Mucosa of stomach (tissue), 1 donor: ENCODE results near the gene MRGPRE.

ENCODE experiments used
- H3K27me3 ChIP-seq: one replicate; pipeline ENCODE4 v1.7.0; 2013; ENCODE audit warnings: mild to moderate bottlenecking, low read length; ENCODE audit not compliant: control insufficient read depth, insufficient read depth
- H3K36me3 ChIP-seq: one replicate; pipeline ENCODE4 v1.7.0; 2013; ENCODE audit warnings: low read length; ENCODE audit not compliant: control insufficient read depth, insufficient read depth
- H3K4me1 ChIP-seq: one replicate; pipeline ENCODE4 v1.7.0; 2013; ENCODE audit warnings: mild to moderate bottlenecking, low read length; ENCODE audit not compliant: control insufficient read depth, insufficient read depth
- H3K4me3 ChIP-seq: one replicate; pipeline ENCODE4 v1.7.0; 2013; ENCODE audit warnings: low read length
- H3K9ac ChIP-seq: one replicate; pipeline ENCODE4 v1.7.0; 2013; ENCODE audit warnings: mild to moderate bottlenecking, low read length, moderate library complexity
- H3K9me3 ChIP-seq: one replicate; pipeline ENCODE4 v1.7.0; 2013; ENCODE audit warnings: mild to moderate bottlenecking, low read length, moderate library complexity; ENCODE audit not compliant: control insufficient read depth
- donor health status: Pancreatic carcinoma.

The MRGPRE gene

GRCh38 chr11:3217818-3218482 is 14.3 kb downstream of the MRGPRE start:
- no peaks in the 10 kb centered on the region for H3K4me1 ChIP-seq
- H3K9ac ChIP-seq: no peak overlapping the region
- H3K36me3 ChIP-seq: no peaks in the 10 kb centered on the region
- no peaks in the 10 kb centered on the region for H3K9me3 ChIP-seq
- H3K4me3 ChIP-seq: no peak overlapping the region
- peaks cover 48% of the 10 kb centered on the region for H3K27me3 ChIP-seq

DNA sequence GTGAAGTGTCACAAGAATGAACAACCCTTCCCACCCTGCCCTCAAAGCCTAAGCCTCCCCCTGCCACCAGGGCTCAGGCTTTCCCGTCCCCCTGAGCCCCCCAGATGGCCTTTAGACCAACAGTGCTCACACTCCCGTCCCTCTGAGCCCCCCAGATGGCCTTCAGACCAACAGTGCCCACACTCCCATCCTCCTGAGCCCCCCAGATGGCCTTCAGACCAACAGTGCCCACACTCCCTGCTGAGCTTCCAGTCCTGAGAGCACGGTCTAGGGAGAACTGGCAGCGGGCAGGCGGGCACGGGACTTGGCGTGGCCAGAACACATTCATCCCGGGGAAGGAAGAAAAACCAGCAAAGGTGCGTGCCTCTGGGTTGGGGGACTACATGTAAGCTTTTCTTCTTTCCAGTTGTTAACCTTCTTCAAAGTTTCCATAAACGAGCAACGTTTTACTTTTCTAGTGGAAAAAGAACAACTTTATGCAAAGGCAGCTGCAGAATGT is 16.1 kb downstream of the MRGPRE start:
- no peaks in the 10 kb centered on the region for H3K9me3 ChIP-seq
- H3K36me3 ChIP-seq: no peaks in the 10 kb centered on the region
- H3K27me3 ChIP-seq: peaks cover 36% of the 10 kb centered on the region
- no peaks in the 10 kb centered on the region for H3K4me1 ChIP-seq
- no peak overlapping the region for H3K4me3 ChIP-seq
- no peak overlapping the region for H3K9ac ChIP-seq

DNA sequence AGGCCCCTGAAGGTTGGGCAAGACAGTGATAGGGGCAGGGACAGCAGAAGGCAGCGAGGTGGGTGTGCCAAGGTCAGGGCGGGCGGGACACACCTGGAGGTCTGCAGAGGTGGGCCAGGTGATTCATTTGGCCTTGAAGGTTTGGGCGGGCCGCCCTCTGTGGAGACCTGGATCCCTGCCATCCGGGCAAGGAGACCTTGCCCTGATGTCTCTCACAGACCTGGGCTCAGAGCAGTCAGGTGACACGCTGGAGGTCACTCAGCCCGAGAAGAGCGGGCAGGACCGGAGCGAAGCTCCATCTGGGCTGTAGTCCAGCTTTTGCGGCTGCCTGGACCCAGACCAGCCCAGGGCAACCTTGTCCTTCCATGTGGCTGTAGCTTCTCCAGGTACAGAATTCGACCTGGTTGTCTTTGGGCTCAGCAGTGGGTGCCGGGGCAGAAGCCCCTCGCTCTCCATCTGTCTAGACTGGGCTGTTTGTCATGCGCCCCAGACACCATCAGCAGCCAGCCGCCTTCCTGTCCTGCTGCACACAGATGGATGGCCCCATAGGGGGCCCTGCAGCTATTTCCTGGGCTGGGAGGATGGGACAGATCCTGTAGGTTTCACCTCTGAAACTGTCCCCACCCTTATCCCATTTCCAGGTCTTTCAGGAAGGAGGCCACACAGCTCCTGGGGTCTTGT is 16.7 kb downstream of the MRGPRE start:
- no peak overlapping the region for H3K4me3 ChIP-seq
- H3K36me3 ChIP-seq: no peaks in the 10 kb centered on the region
- H3K9me3 ChIP-seq: no peaks in the 10 kb centered on the region
- H3K9ac ChIP-seq: no peak overlapping the region
- H3K27me3 ChIP-seq: peaks cover 31% of the 10 kb centered on the region
- H3K4me1 ChIP-seq: no peaks in the 10 kb centered on the region

GRCh38 chr11:3214420-3214699 is 17.9 kb downstream of the MRGPRE start:
- Histone ChIP-seq H3K9ac (no peak overlapping the region), H3K4me3 (no peak overlapping the region), H3K9me3 (no peaks in the 10 kb centered on the region), H3K27me3 (peaks cover 22% of the 10 kb centered on the region), H3K36me3 (no peaks in the 10 kb centered on the region), H3K4me1 (no peaks in the 10 kb centered on the region)

GRCh38 chr11:3213659-3214419 is 18.4 kb downstream of the MRGPRE start:
- Histone ChIP-seq H3K4me1 (no peaks in the 10 kb centered on the region), H3K9me3 (no peaks in the 10 kb centered on the region), H3K9ac (no peak overlapping the region), H3K36me3 (no peaks in the 10 kb centered on the region), H3K27me3 (peaks cover 18% of the 10 kb centered on the region), H3K4me3 (no peak overlapping the region)

- Histone ChIP-seq H3K4me3 (no peak overlapping the region), H3K36me3 (no peaks in the 10 kb centered on the region), H3K4me1 (peaks cover 3% of the 10 kb centered on the region), H3K27me3 (peaks cover 26% of the 10 kb centered on the region), H3K9me3 (no peaks in the 10 kb centered on the region), H3K9ac (no peak overlapping the region)
Observed at GRCh38 chr11:3208272-3208671, 23.9 kb downstream of the MRGPRE start.

DNA sequence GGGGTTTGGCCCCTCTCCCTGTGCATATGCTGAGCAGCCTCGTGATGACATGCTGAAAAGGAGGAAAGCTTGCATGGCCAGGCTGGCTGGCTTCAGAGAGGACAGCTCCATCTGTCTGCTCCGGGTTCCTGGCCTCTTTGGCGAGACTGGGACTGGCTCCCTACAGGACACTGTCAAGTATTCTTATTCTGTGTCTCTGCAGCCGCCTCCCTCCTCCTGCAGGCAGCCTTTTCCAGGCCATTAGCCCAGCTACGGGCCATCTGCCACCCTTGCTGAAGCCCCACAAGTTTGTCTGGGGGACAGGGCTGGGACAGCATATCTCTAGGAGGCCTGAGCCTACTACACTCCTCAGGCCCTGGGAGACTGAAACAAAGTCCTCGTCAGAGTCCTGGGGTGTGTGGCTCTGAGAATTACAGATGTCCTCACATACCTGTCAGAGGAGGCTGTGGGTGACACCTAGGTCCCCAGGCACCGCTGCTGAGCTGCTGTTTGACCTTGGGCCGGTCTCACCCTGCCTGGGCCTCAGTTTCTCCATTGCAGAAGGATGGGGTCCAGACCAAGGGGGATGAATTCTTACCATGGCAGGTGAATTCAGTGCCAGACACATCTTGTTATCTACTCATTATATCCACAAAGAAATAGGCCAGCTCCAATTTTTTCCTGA is 24.6 kb downstream of the MRGPRE start:
- Histone ChIP-seq H3K4me3 (no peak overlapping the region), H3K27me3 (peaks cover 26% of the 10 kb centered on the region), H3K4me1 (peaks cover 3% of the 10 kb centered on the region), H3K9me3 (no peaks in the 10 kb centered on the region), H3K9ac (no peak overlapping the region), H3K36me3 (no peaks in the 10 kb centered on the region)

GRCh38 chr11:3206922-3207204 is 25.4 kb downstream of the MRGPRE start:
- Histone ChIP-seq H3K9ac (no peak overlapping the region), H3K27me3 (peaks cover 32% of the 10 kb centered on the region), H3K9me3 (no peaks in the 10 kb centered on the region), H3K4me3 (no peak overlapping the region), H3K4me1 (peaks cover 3% of the 10 kb centered on the region), H3K36me3 (no peaks in the 10 kb centered on the region)

GRCh38 chr11:3206156-3206921 is 25.9 kb downstream of the MRGPRE start:
- Histone ChIP-seq H3K9ac (no peak overlapping the region), H3K4me3 (no peak overlapping the region), H3K4me1 (peaks cover 3% of the 10 kb centered on the region), H3K9me3 (no peaks in the 10 kb centered on the region), H3K27me3 (peaks cover 35% of the 10 kb centered on the region), H3K36me3 (no peaks in the 10 kb centered on the region)

GRCh38 chr11:3205261-3206155 is 26.7 kb downstream of the MRGPRE start:
- Histone ChIP-seq H3K36me3 (no peaks in the 10 kb centered on the region), H3K4me3 (no peak overlapping the region)

More at GRCh38 chr11:3205261-3206155, 26.7 kb downstream of the MRGPRE start:
- no peak overlapping the region for H3K9ac ChIP-seq
- peaks cover 3% of the 10 kb centered on the region for H3K4me1 ChIP-seq
- peaks cover 40% of the 10 kb centered on the region for H3K27me3 ChIP-seq
- H3K9me3 ChIP-seq: no peaks in the 10 kb centered on the region
